HG03175 (cell line): Measurements from ENCODE around the gene RAPGEF1.

ENCODE experiments used
- ATAC-seq: cut with Tn5 transposase; IDR thresholded peaks from one replicate; pipeline ENCODE4 v1.9.1; 2021; ENCODE audit warnings: mild to moderate bottlenecking, moderate library complexity; ENCODE audit not compliant: unreplicated experiment

Gene RAPGEF1

GRCh38 chr9:131590907-131591844 is 148.7 kb downstream of the RAPGEF1 start:
- ATAC-seq: no peak

GRCh38 chr9:131590449-131590848 is 149.4 kb downstream of the RAPGEF1 start:
- ATAC-seq: no peak

GRCh38 chr9:131589993-131590392 is 149.9 kb downstream of the RAPGEF1 start:
- no peak for ATAC-seq

GRCh38 chr9:131589124-131589711 is 150.7 kb downstream of the RAPGEF1 start:
- ATAC-seq: no peak

- ATAC-seq: no peak
Observed at GRCh38 chr9:131588396-131588795, 151.5 kb downstream of the RAPGEF1 start.

- no peak for ATAC-seq
Observed at GRCh38 chr9:131587906-131588305, 152.0 kb downstream of the RAPGEF1 start.

- no peak for ATAC-seq
Observed at GRCh38 chr9:131587331-131587730, 152.5 kb downstream of the RAPGEF1 start.

GRCh38 chr9:131585375-131585774 is 154.5 kb downstream of the RAPGEF1 start:
- ATAC-seq: no peak

GRCh38 chr9:131584858-131585257 is 155.0 kb downstream of the RAPGEF1 start:
- ATAC-seq: no peak

- no peak for ATAC-seq
Observed at GRCh38 chr9:131583836-131584555, 155.9 kb downstream of the RAPGEF1 start.

- no peak for ATAC-seq
Observed at GRCh38 chr9:131583337-131583645, 156.6 kb downstream of the RAPGEF1 start.

- ATAC-seq: no peak
Observed at GRCh38 chr9:131582466-131583336, 157.2 kb downstream of the RAPGEF1 start.

GRCh38 chr9:131582056-131582455 is 157.8 kb downstream of the RAPGEF1 start:
- ATAC-seq: no peak

GRCh38 chr9:131580358-131580757 is 159.5 kb downstream of the RAPGEF1 start:
- ATAC-seq: no peak

- ATAC-seq: no peak
Observed at GRCh38 chr9:131579789-131580211, 160.1 kb downstream of the RAPGEF1 start.

GRCh38 chr9:131578731-131579504 is 161.0 kb downstream of the RAPGEF1 start:
- ATAC-seq: peak; percentile 45

- ATAC-seq: no peak
Observed at GRCh38 chr9:131578021-131578420, 161.9 kb downstream of the RAPGEF1 start.

- no peak for ATAC-seq
Observed at GRCh38 chr9:131577005-131578000, 162.6 kb downstream of the RAPGEF1 start.
